ENCODE measurements around the gene GDA.

DNA sequence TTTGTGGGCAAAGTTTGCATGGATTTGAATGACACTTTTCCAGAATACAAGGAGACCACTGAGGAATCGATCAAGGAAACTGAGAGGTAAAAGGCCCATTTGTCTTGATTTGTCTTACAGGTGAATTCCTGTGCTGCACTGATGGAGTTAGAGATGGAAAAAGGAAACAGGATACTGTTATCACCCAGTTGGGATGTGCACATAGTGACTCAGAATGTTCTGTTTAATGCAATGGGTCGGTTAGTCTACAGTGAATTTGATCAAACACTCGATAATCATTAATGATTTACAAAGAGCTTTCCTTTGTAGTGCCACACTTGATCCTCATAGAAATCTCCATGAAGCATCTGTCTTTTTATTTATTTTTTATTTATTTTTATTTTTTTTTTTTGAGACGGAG, 64.7 kb downstream of the GDA start:
- TF ChIP-seq, protein P1, sequence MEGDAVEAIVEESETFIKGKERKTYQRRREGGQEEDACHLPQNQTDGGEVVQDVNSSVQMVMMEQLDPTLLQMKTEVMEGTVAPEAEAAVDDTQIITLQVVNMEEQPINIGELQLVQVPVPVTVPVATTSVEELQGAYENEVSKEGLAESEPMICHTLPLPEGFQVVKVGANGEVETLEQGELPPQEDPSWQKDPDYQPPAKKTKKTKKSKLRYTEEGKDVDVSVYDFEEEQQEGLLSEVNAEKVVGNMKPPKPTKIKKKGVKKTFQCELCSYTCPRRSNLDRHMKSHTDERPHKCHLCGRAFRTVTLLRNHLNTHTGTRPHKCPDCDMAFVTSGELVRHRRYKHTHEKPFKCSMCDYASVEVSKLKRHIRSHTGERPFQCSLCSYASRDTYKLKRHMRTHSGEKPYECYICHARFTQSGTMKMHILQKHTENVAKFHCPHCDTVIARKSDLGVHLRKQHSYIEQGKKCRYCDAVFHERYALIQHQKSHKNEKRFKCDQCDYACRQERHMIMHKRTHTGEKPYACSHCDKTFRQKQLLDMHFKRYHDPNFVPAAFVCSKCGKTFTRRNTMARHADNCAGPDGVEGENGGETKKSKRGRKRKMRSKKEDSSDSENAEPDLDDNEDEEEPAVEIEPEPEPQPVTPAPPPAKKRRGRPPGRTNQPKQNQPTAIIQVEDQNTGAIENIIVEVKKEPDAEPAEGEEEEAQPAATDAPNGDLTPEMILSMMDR (IDR thresholded peaks at IDR 0.05) = no peak
- TF ChIP-seq POLR2A (IDR thresholded peaks at IDR 0.05) = no peak

Data from right lobe of liver (tissue), 4 donors.